Endothelial cell of umbilical vein (primary cell): ENCODE measurements around the gene BLACAT1. TPM values are rescaled to one million over a fixed set of nuclear protein-coding genes. Genes with fewer than 3 reads are reported as not detected.

Source experiments
- BruUV-seq: library from RNA; stranded (reverse); fragments of 400-500 nt; replicated peaks from 2 replicates; lab custom pipeline; 2021; lab: Mats Ljungman, UMichigan
- CTCF ChIA-PET: fragments of 300-600, 350-600 bp; sonication (Branson Sonifier 250); formaldehyde crosslinking; loops from one replicate; lab custom pipeline; 2021; ENCODE audit warnings: antibody characterized with exemption, inconsistent platforms; lab: Charles Lee
- POLR2A ChIA-PET: fragments of 300-600, 350-600 bp; sonication (Branson Sonifier 250); formaldehyde crosslinking; loops from one replicate; lab custom pipeline; 2021; ENCODE audit warnings: antibody characterized with exemption, inconsistent platforms; lab: Charles Lee
- DNase-seq: peaks from one replicate; pipeline ENCODE4 v3.0.0-alpha.2; 2011; ENCODE audit warnings: low read depth, low spot score
- FAIRE-seq: peaks from 2 replicates; lab custom pipeline; 2011; peaks lifted over from hg19 to GRCh38; lab: Jason Lieb, UNC
- H2AFZ ChIP-seq: 2 replicates; pipeline ENCODE4 v1.6.0; 2012; ENCODE audit warnings: low read depth, low read length, control low read depth, inconsistent platforms
- H3K27ac ChIP-seq: 2 replicates; pipeline ENCODE4 v1.5.1; 2011; ENCODE audit warnings: low read depth, mild to moderate bottlenecking, control low read depth, low read length, moderate library complexity; ENCODE audit not compliant: insufficient read depth
- H3K27me3 ChIP-seq, 2 experiments: 2 replicates each; pipeline versions ENCODE4 v1.6.0 to v1.6.1; 2011; ENCODE audit warnings: low read length in 2 of 2, mixed read lengths in 1 of 2; ENCODE audit not compliant: control insufficient read depth in 2 of 2, insufficient read depth in 2 of 2
- H3K36me3 ChIP-seq, 2 experiments: 2 replicates in 1 of 2; 3 replicates in 1 of 2; pipeline ENCODE4 v1.5.1; 2011; ENCODE audit warnings: low read length in 2 of 2, mild to moderate bottlenecking in 1 of 2, moderate library complexity in 1 of 2; ENCODE audit not compliant: control insufficient read depth in 2 of 2, insufficient read depth in 2 of 2; ENCODE audit errors: extremely low read depth in 1 of 2
- H3K4me1 ChIP-seq: 3 replicates; pipeline ENCODE4 v1.5.1; 2011; ENCODE audit warnings: mild to moderate bottlenecking, low read length; ENCODE audit not compliant: control insufficient read depth, insufficient read depth; ENCODE audit errors: extremely low read depth
- H3K4me2 ChIP-seq: 2 replicates; pipeline ENCODE4 v1.6.1; 2011; ENCODE audit warnings: low read length, control low read depth, mixed read lengths; ENCODE audit not compliant: insufficient read depth
- H3K4me3 ChIP-seq, 3 experiments: fragments of 200-600 bp in 1 of 3; sonication (generic), shearing (Covaris generic) in 1 of 3; replicated peaks in 1 of 3; 2 replicates each; pipeline ENCODE4 v1.5.1; 2011 to 2016; ENCODE audit warnings: control low read depth in 3 of 3, low read length in 3 of 3, mild to moderate bottlenecking in 2 of 3, inconsistent platforms in 1 of 3, low read depth in 1 of 3, moderate library complexity in 1 of 3; ENCODE audit not compliant: insufficient read depth in 1 of 3
- H3K79me2 ChIP-seq: 2 replicates; pipeline ENCODE4 v1.6.0; 2012; ENCODE audit warnings: low read length, inconsistent platforms; ENCODE audit not compliant: control insufficient read depth, insufficient read depth
- H3K9ac ChIP-seq: replicated peaks from 2 replicates; pipeline ENCODE3; 2011; ENCODE audit warnings: low read length, control low read depth; ENCODE audit not compliant: insufficient read depth; ENCODE audit errors: extremely low read depth
- H3K9me1 ChIP-seq: replicated peaks from 3 replicates; pipeline ENCODE4 v1.6.0; 2011; ENCODE audit warnings: mild to moderate bottlenecking, low read length; ENCODE audit not compliant: control insufficient read depth, insufficient read depth; ENCODE audit errors: extremely low read depth
- H3K9me3 ChIP-seq: replicated peaks from 2 replicates; pipeline ENCODE4 v1.5.1; 2012; ENCODE audit warnings: low read length, inconsistent platforms; ENCODE audit not compliant: control insufficient read depth, insufficient read depth
- H4K20me1 ChIP-seq: replicated peaks from 2 replicates; pipeline ENCODE3; 2011; ENCODE audit warnings: mild to moderate bottlenecking, low read length; ENCODE audit not compliant: control insufficient read depth, insufficient read depth; ENCODE audit errors: extremely low read depth
- CTCF ChIP-seq, 2 donors: IDR thresholded peaks; 1 replicate in 1 of 2; 2 replicates in 1 of 2; pipeline ENCODE4 v1.5.1; 2011; ENCODE audit warnings: low read length in 2 of 2, mild to moderate bottlenecking in 2 of 2, moderate library complexity in 2 of 2, control low read depth in 1 of 2, inconsistent platforms in 1 of 2, low read depth in 1 of 2; ENCODE audit not compliant: insufficient read depth in 1 of 2; ENCODE audit errors: extremely low read depth in 1 of 2
- EZH2 ChIP-seq: IDR thresholded peaks from 2 replicates; pipeline ENCODE4 v1.6.1; 2012; ENCODE audit warnings: borderline replicate concordance, low read depth, mild to moderate bottlenecking, moderate library complexity, low read length, inconsistent platforms; ENCODE audit not compliant: severe bottlenecking
- FOS ChIP-seq: IDR thresholded peaks from 2 replicates; pipeline ENCODE4 v1.6.1; 2011; ENCODE audit warnings: mild to moderate bottlenecking, low read length, moderate library complexity, borderline replicate concordance; ENCODE audit not compliant: insufficient read depth
- GATA2 ChIP-seq: IDR thresholded peaks from 2 replicates; pipeline ENCODE4 v1.7.0; 2011; ENCODE audit warnings: low read depth, mild to moderate bottlenecking, moderate library complexity, mixed read lengths, low read length; ENCODE audit not compliant: insufficient read length, insufficient read depth
- JUN ChIP-seq: IDR thresholded peaks from 2 replicates; pipeline ENCODE4 v1.6.1; 2011; ENCODE audit warnings: borderline replicate concordance, low read depth; ENCODE audit not compliant: insufficient read length, insufficient read depth
- MAX ChIP-seq: IDR thresholded peaks from 2 replicates; pipeline ENCODE4 v1.6.1; 2011; ENCODE audit not compliant: insufficient read depth, insufficient read length
- MYC ChIP-seq: IDR thresholded peaks from one replicate; pipeline ENCODE4 v1.6.1; 2011; ENCODE audit warnings: mild to moderate bottlenecking, low read depth, low read length
- POLR2A ChIP-seq: IDR thresholded peaks from 2 replicates; pipeline ENCODE4 v1.6.1; 2012; ENCODE audit warnings: low read depth, mild to moderate bottlenecking, control low read depth, low read length
- POLR2AphosphoS5 ChIP-seq: IDR thresholded peaks from 2 replicates; pipeline ENCODE4 v1.6.1; 2012; ENCODE audit warnings: low read depth, mild to moderate bottlenecking, control low read depth, low read length, moderate library complexity; ENCODE audit not compliant: insufficient read depth
- dilution Hi-C: fragments of 300-500 bp; cut with MboI; formaldehyde crosslinking; loops from one replicate; pipeline ENCODE4 v1.15.0; 2019; ENCODE audit warnings: low sequenced_read_pairs; ENCODE audit not compliant: extremely low pct_ligation_motif_present
- intact Hi-C: fragments of 100-400 bp; cut with micrococcal nuclease; formaldehyde crosslinking; loops from one replicate; pipeline ENCODE4 v1.10.0; 2022
- polyA plus RNA-seq, 4 experiments: library from polyadenylated mRNA; depleted of rRNA in 3 of 4; stranded (reverse) in 3 of 4; unstranded in 1 of 4; fragments of >200 nt; gene quantifications; 2 replicates each; pipeline versions ENCODE4 v1.2.1 to v1.2.3, GENCODE V29; 2011 to 2012; ENCODE audit warnings: missing spikeins in 1 of 4
- total RNA-seq: library from RNA; stranded (reverse); gene quantifications from 2 replicates; pipeline ENCODE4 v1.2.3, GENCODE V29; 2021

Gene BLACAT1
- total and polyA plus RNA-seq, 2 donors (not counting 3 experiments of a cell fraction or from before 2014, with no cell fraction given), result not detected

- H3K27me3 ChIP-seq, result peaks cover 22 to 23% of the 10 kb centered on the region in 2 experiments
- no peaks in the 10 kb centered on the region for H3K79me2 ChIP-seq
- intact Hi-C loops (no loop called here), dilution Hi-C loops (no loop called here)
- H3K4me1 ChIP-seq, result no peaks in the 10 kb centered on the region
- H3K4me2 ChIP-seq, result no peak overlapping the region
- no peak overlapping the region for H3K9ac ChIP-seq
- H3K4me3 ChIP-seq, result no peak overlapping the region
- TF ChIP-seq JUN, result no peak
- TF ChIP-seq MYC, result no peak
- TF ChIP-seq POLR2AphosphoS5, result no peak
- no peak for TF ChIP-seq CTCF (IDR thresholded peaks at IDR 0.05; ENCODE audit: extremely low read depth in 1 of 2, insufficient read depth in 1 of 2, low read depth in 1 of 2, low read length in 2 of 2)
- no peak for TF ChIP-seq POLR2A
- TF ChIP-seq FOS, result no peak
- no peak for TF ChIP-seq MAX
- TF ChIP-seq GATA2, result no peak
- TF ChIP-seq EZH2, result no peak
- H4K20me1 ChIP-seq, result no peaks in the 10 kb centered on the region
- H3K9me1 ChIP-seq, result no peaks in the 10 kb centered on the region
- DNase-seq (no peak), FAIRE-seq (no peak)
- no peak overlapping the region for H3K27ac ChIP-seq
- no TSS peak for BruUV-seq
- CTCF ChIA-PET, result interaction anchor here (1.2 to 6.8 kb wide), 4 partner anchors 9 to 67 kb away, joined by 4 to 38 read pairs (median 6); no protein-coding TSS in a partner anchor
- no peak overlapping the region for H2AFZ ChIP-seq
- H3K36me3 ChIP-seq, result no peaks in the 10 kb centered on the region
- H3K9me3 ChIP-seq, result no peaks in the 10 kb centered on the region
- POLR2A ChIA-PET, result no interaction called here
Observed at GRCh38 chr1:205417870-205418635, 37.8 kb downstream of the BLACAT1 start.
